Suprapubic skin (tissue), 4 donors: ENCODE measurements around the gene ERF. TPM values are rescaled to one million over a fixed set of nuclear protein-coding genes. Genes with fewer than 3 reads are reported as not detected.

ENCODE experiments used
- DNase-seq, 2 donors: peaks; one replicate each; pipeline ENCODE4 v3.0.0-alpha.2; 2019; ENCODE audit warnings: low spot score in 2 of 2
- H3K27ac ChIP-seq: fragments of 200-600 bp; sonication (generic); one replicate; pipeline ENCODE4 v1.5.1; 2019
- H3K27me3 ChIP-seq: fragments of 200-600 bp; sonication (generic); one replicate; pipeline ENCODE4 v1.5.1; 2019
- H3K36me3 ChIP-seq: fragments of 200-600 bp; sonication (generic); one replicate; pipeline ENCODE4 v1.5.1; 2019
- H3K4me1 ChIP-seq: fragments of 200-600 bp; sonication (generic); one replicate; pipeline ENCODE4 v1.5.1; 2019
- H3K4me3 ChIP-seq: fragments of 200-600 bp; sonication (generic); one replicate; pipeline ENCODE4 v1.5.1; 2019; ENCODE audit warnings: mild to moderate bottlenecking
- H3K9me3 ChIP-seq: fragments of 200-600 bp; sonication (generic); one replicate; pipeline ENCODE4 v1.5.1; 2019
- EP300 ChIP-seq: sonication (generic); formaldehyde crosslinking; IDR thresholded peaks from one replicate; pipeline ENCODE4 v1.6.1; 2017; ENCODE audit warnings: antibody characterized with exemption
- POLR2A ChIP-seq, 2 donors: fragments of 450-650 bp; IDR thresholded peaks; one replicate each; pipeline ENCODE4 v1.6.1; 2017; ENCODE audit warnings: antibody characterized with exemption in 2 of 2, mild to moderate bottlenecking in 2 of 2, moderate library complexity in 2 of 2
- POLR2AphosphoS5 ChIP-seq, 3 donors: sonication (generic); formaldehyde crosslinking; IDR thresholded peaks; one replicate each; pipeline ENCODE4 v1.6.1; 2017; ENCODE audit warnings: antibody characterized with exemption in 3 of 3
- WGBS: methylation state at CpG from one replicate; pipeline ENCODE4 v1.1.5; 2018; 5-methylcytosine and 5-hydroxymethylcytosine counted together
- total RNA-seq, 4 donors: library from RNA; depleted of rRNA; stranded (reverse); fragments of >200 nt; gene quantifications; one replicate each; pipeline ENCODE4 v1.1.0, GENCODE V29; 2016
- TF ChIP-seq, protein P1 (sequence below), 2 donors: fragments of 200-600 bp in 1 of 2; fragments of 450-650 bp in 1 of 2; sonication (generic) in 1 of 2; IDR thresholded peaks; one replicate each; pipeline ENCODE4 v1.5.1; 2016 to 2019; ENCODE audit warnings: antibody characterized with exemption in 2 of 2, mild to moderate bottlenecking in 1 of 2, moderate library complexity in 1 of 2

The ERF gene
- total RNA-seq, 4 donors from 2014 or later: 36.8 to 49.5 (median 45.8) TPM

DNA sequence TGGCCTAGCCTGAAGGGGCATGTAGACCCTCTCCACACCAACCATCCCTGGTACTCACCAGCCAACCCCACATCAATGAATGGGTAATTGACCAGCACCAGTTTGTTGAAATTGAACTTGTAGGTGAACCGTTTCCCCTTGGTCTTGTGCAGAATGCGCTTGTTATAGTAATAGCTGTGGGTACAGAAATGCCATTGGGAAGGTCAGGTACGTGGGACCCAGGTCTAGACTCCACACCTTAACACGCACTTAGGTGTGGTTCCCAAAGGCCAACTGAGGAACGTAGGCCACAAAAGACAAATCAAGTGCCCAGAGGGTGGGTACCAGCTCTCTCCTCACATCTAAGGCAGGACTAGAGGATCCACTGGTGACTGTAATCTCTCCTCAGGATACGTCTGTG is 5.2 kb downstream of the ERF start:
- TF ChIP-seq EP300 (no peak), POLR2AphosphoS5 (IDR thresholded peaks at IDR 0.05) (no peak), POLR2A (IDR thresholded peaks at IDR 0.05) (no peak)
- TF ChIP-seq, protein P1, sequence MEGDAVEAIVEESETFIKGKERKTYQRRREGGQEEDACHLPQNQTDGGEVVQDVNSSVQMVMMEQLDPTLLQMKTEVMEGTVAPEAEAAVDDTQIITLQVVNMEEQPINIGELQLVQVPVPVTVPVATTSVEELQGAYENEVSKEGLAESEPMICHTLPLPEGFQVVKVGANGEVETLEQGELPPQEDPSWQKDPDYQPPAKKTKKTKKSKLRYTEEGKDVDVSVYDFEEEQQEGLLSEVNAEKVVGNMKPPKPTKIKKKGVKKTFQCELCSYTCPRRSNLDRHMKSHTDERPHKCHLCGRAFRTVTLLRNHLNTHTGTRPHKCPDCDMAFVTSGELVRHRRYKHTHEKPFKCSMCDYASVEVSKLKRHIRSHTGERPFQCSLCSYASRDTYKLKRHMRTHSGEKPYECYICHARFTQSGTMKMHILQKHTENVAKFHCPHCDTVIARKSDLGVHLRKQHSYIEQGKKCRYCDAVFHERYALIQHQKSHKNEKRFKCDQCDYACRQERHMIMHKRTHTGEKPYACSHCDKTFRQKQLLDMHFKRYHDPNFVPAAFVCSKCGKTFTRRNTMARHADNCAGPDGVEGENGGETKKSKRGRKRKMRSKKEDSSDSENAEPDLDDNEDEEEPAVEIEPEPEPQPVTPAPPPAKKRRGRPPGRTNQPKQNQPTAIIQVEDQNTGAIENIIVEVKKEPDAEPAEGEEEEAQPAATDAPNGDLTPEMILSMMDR (IDR thresholded peaks at IDR 0.05): no peak
- WGBS: 80% methylated on average over 6 of the region's 6 CpGs
- DNase-seq: no peak
- H3K9me3 ChIP-seq: no peaks in the 10 kb centered on the region
- H3K36me3 ChIP-seq: peaks cover 16% of the 10 kb centered on the region
- peak overlapping the region; percentile 97 for H3K27ac ChIP-seq
- no peaks in the 10 kb centered on the region for H3K27me3 ChIP-seq
- H3K4me3 ChIP-seq: no peak overlapping the region
- peaks cover 87% of the 10 kb centered on the region for H3K4me1 ChIP-seq

DNA sequence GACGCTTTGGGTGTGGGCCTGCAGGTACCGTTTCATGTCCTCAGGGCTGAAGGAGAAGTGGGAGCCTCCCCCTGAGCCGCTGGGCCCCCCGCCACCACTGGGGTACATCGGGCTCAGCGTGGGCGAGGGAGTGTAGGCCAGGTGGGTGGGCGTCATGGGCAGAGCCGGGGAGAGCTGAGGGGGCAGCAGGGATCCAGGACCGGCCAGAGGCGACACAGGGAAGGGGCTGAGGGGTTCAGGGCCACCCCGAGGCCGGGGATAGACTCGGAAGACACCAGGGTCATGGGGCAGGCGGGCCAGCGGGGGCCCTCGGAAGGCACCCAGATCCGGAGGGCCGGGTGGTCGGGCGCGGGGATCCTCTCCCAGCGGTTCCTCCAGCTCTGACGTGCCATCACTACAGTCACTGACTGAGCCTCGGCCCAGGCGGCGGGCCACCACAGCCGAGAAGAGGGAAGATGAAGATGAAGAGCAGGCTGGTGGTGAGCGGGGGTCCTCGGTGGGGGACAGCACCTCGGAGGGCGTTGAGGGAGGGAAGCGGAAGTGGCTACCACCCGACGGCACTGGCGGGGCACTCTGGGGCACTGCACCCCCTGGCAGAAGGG is 5.7 kb downstream of the ERF start:
- Histone ChIP-seq H3K36me3 (peaks cover 16% of the 10 kb centered on the region), H3K9me3 (no peaks in the 10 kb centered on the region), H3K4me1 (peaks cover 92% of the 10 kb centered on the region), H3K27me3 (no peaks in the 10 kb centered on the region), H3K4me3 (no peak overlapping the region), H3K27ac (peak overlapping the region; percentile 97)
- peak in 1 of 2 donors; percentile 71 for DNase-seq
- TF ChIP-seq, protein P1 (IDR thresholded peaks at IDR 0.05): no peak
- TF ChIP-seq EP300: no peak
- no peak for TF ChIP-seq POLR2A (IDR thresholded peaks at IDR 0.05)
- no peak for TF ChIP-seq POLR2AphosphoS5 (IDR thresholded peaks at IDR 0.05)
- 78% methylated on average over 25 of the region's 36 CpGs for WGBS

DNA sequence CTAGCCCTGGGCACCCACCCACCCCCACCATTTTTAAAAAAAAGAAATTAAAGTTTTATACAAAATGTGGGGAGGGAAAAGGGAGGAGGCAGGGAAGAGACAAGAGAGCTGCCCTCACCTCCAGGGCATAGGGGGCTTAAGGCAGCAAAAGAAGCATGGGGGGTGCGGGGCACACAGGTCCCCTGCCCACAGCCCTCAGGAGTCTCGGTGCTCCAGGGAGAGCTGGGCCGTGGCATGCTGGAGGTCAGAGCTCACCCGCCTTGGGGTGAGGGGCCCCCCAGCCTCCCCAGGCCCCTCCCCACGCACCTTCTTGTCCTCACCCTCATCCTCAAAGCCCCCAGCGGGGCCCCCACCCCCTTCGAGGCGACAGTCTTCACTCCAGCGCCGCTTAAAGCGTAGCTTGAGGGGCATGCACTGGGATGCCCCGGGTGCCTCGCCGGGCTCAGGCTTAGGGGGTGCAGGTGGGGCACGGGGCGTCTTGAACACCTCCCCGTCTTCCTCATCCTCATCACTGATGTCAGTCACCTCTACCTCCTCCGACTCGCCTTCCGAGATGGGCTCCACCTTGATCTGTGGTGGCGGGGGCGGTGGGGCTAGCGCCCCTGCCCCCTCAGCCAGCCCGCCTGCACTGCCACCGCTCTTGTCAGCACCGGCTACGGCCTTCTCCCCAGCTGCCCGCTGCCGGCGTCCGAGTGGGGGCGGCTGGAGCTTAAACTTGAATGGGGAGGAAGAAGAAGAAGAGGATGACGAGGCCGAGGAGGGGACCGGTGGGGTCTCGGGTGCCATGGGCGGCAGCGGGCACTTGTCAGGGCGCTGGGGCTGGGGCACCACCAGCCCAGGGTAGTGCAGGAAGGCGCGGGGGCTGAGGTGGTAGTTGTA is 6.4 kb downstream of the ERF start:
- 83% methylated on average over 34 of the region's 41 CpGs for WGBS
- Histone ChIP-seq H3K9me3 (no peaks in the 10 kb centered on the region), H3K36me3 (peaks cover 16% of the 10 kb centered on the region), H3K27me3 (no peaks in the 10 kb centered on the region), H3K27ac (peak overlapping the region; percentile 47), H3K4me1 (peaks cover 98% of the 10 kb centered on the region), H3K4me3 (no peak overlapping the region)
- TF ChIP-seq, protein P1 (IDR thresholded peaks at IDR 0.05): no peak
- TF ChIP-seq POLR2AphosphoS5 (IDR thresholded peaks at IDR 0.05) (no peak), POLR2A (IDR thresholded peaks at IDR 0.05) (no peak), EP300 (no peak)
- no peak for DNase-seq

DNA sequence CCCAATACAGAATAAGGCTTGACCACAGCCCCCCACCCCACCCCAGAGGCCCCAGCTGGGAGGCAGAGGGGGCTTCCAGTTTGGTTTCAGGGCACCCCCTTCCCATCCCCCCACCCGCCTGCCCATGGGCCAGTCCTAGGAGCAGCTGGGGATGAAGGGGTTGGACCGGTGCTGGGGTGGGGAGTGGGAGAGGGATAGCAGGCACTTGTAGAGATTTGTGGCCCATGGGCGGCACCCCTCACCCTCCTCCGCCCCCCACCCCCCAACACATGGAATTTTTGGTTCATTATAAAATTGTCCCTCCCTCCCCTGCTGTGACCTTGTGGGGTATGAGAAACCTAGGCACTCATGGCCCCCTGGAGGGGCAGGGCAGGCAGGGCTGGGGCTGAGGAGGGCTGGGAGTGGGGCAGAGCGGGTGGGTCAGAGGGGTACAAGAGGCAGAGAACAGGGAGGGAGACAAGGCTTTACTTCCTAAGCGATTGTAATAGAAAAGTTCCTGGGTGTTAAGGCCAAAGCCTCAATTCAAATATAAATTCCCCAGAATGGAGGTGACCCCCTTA is 7.2 kb downstream of the ERF start:
- peak overlapping the region; percentile 47 for H3K27ac ChIP-seq
- no peak for TF ChIP-seq POLR2A (IDR thresholded peaks at IDR 0.05)
- peaks cover 92% of the 10 kb centered on the region for H3K4me1 ChIP-seq
- H3K36me3 ChIP-seq: peaks cover 16% of the 10 kb centered on the region
- no peaks in the 10 kb centered on the region for H3K27me3 ChIP-seq
- 79% methylated on average over 6 of the region's 6 CpGs for WGBS
- no peak overlapping the region for H3K4me3 ChIP-seq
- no peak for DNase-seq
- no peaks in the 10 kb centered on the region for H3K9me3 ChIP-seq

DNA sequence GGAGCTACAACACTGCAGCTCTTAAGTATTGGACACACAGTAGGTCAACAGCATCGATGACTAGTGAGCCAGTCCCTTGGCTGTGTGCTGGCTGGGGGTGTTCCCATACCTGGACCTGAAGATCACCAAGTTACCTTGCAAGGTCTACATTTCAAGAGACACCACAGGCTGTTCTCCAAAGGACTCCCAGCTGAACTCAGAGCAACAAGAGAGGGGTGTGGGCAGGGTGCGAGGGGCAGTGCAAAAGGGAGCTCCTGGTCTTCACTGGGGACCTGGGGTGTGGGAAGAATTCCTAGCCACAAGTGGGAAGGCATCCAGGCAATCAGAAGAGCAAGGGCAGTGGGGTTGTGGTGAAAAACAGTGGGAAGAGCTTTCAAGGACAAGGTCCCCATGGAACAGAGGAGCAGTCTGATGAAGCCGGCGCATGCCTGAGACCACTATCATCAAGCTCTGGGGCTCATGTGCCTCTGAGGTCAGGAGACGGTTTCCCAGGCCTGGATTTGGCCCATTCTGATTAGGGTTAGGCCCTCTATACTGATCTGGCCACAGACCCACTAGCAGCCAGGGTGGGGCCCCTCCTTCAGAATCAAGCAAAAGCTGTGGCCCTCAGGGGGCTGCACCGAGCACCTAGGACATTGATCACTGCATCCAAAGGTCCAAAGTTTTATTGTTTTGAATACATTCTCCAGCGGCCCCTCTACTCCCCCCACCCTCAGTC is 7.8 kb downstream of the ERF start:
- no peak for DNase-seq
- H3K4me3 ChIP-seq: no peak overlapping the region
- H3K27ac ChIP-seq: peak overlapping the region; percentile 7
- no peaks in the 10 kb centered on the region for H3K27me3 ChIP-seq
- peaks cover 86% of the 10 kb centered on the region for H3K4me1 ChIP-seq
- peaks cover 16% of the 10 kb centered on the region for H3K36me3 ChIP-seq
- no peaks in the 10 kb centered on the region for H3K9me3 ChIP-seq
- 58% methylated on average over 7 of the region's 7 CpGs for WGBS
- TF ChIP-seq POLR2A (IDR thresholded peaks at IDR 0.05) (no peak), EP300 (no peak), POLR2AphosphoS5 (IDR thresholded peaks at IDR 0.05) (no peak)
- TF ChIP-seq, protein P1 (IDR thresholded peaks at IDR 0.05): no peak
